HEK293 (cell line): ENCODE data around the gene AGBL3.

ENCODE experiments used
- CTCF ChIA-PET: fragments of 350-600 bp; formaldehyde crosslinking; extraction: SDS; loops from one replicate; lab custom pipeline; 2021; ENCODE audit warnings: antibody characterized with exemption; lab: Yijun Ruan, JAX
- POLR2A ChIA-PET: fragments of 300-600 bp; formaldehyde crosslinking; extraction: SDS; loops from one replicate; lab custom pipeline; 2020; ENCODE audit warnings: antibody characterized with exemption, inconsistent platforms; lab: Yijun Ruan, JAX
- H3K27ac ChIP-seq: fragments of 200-500 bp; sonication (Bioruptor generic); 2 replicates; pipeline ENCODE4 v1.5.1; 2014; ENCODE audit warnings: low read depth, low read length, control low read depth, inconsistent platforms; ENCODE audit errors: extremely low read depth
- H3K36me3 ChIP-seq, 2 experiments: fragments of 200-500 bp in 1 of 2; sonication (Bioruptor generic) in 1 of 2; 1 replicate in 1 of 2; 2 replicates in 1 of 2; pipeline ENCODE4 v1.5.1; 2014 to 2017; ENCODE audit warnings: inconsistent platforms in 2 of 2, low read length in 2 of 2; ENCODE audit not compliant: control insufficient read depth in 2 of 2, insufficient read depth in 1 of 2
- H3K4me1 ChIP-seq: fragments of 200-500 bp; sonication (Bioruptor generic); 2 replicates; pipeline ENCODE4 v1.5.1; 2014; ENCODE audit warnings: mild to moderate bottlenecking, low read length, inconsistent platforms; ENCODE audit not compliant: control insufficient read depth, insufficient read depth
- H3K4me3 ChIP-seq: 2 replicates; pipeline ENCODE4 v1.5.1; 2011; ENCODE audit warnings: low read depth, mild to moderate bottlenecking, control low read depth, low read length, moderate library complexity
- H3K9me3 ChIP-seq: fragments of 200-500 bp; sonication (Bioruptor generic); 2 replicates; pipeline ENCODE4 v1.5.1; 2014; ENCODE audit warnings: low read depth, low read length, inconsistent platforms; ENCODE audit not compliant: control insufficient read depth, insufficient read depth
- GFI1B ChIP-seq: fragments of 450-650 bp; formaldehyde crosslinking; IDR thresholded peaks from 2 replicates; pipeline ENCODE4 v1.5.1; 2016; ENCODE audit warnings: missing biosample characterization, missing genetic modification characterization
- KLF10 ChIP-seq: fragments of 450-650 bp; IDR thresholded peaks from 2 replicates; pipeline ENCODE4 v1.5.1; 2018; ENCODE audit warnings: missing biosample characterization, mild to moderate bottlenecking, missing genetic modification characterization
- KLF16 ChIP-seq: fragments of 450-650 bp; formaldehyde crosslinking; IDR thresholded peaks from 2 replicates; pipeline ENCODE4 v1.5.1; 2017; ENCODE audit warnings: missing biosample characterization, missing genetic modification characterization
- KLF9 ChIP-seq: fragments of 450-650 bp; formaldehyde crosslinking; IDR thresholded peaks from 2 replicates; pipeline ENCODE4 v1.5.1; 2016; ENCODE audit warnings: missing biosample characterization, missing genetic modification characterization, low read depth
- SP3 ChIP-seq: fragments of 450-650 bp; formaldehyde crosslinking; IDR thresholded peaks from 2 replicates; pipeline ENCODE4 v1.5.1; 2016; ENCODE audit warnings: missing biosample characterization, missing genetic modification characterization
- TRIM28 ChIP-seq: IDR thresholded peaks from 2 replicates; pipeline ENCODE4 v1.6.1; 2011; ENCODE audit warnings: low read length, control low read depth, borderline replicate concordance
- ZFP69B ChIP-seq: fragments of 450-650 bp; formaldehyde crosslinking; IDR thresholded peaks from 2 replicates; pipeline ENCODE4 v1.5.1; 2016; ENCODE audit warnings: missing biosample characterization, missing genetic modification characterization
- ZNF10 ChIP-seq: fragments of 450-650 bp; formaldehyde crosslinking; IDR thresholded peaks from 2 replicates; pipeline ENCODE4 v1.5.1; 2017; ENCODE audit warnings: missing biosample characterization, missing genetic modification characterization
- ZNF155 ChIP-seq: fragments of 450-650 bp; formaldehyde crosslinking; IDR thresholded peaks from 2 replicates; pipeline ENCODE4 v1.5.1; 2016; ENCODE audit warnings: missing biosample characterization, missing genetic modification characterization
- ZNF169 ChIP-seq: fragments of 450-650 bp; formaldehyde crosslinking; IDR thresholded peaks from 2 replicates; pipeline ENCODE4 v1.5.1; 2016; ENCODE audit warnings: missing biosample characterization, missing genetic modification characterization
- ZNF174 ChIP-seq: fragments of 450-650 bp; formaldehyde crosslinking; IDR thresholded peaks from 2 replicates; pipeline ENCODE4 v1.5.0; 2017; ENCODE audit warnings: missing biosample characterization, mild to moderate bottlenecking, missing genetic modification characterization
- ZNF211 ChIP-seq: fragments of 450-650 bp; formaldehyde crosslinking; IDR thresholded peaks from 2 replicates; pipeline ENCODE4 v1.5.1; 2016; ENCODE audit warnings: low read depth, missing biosample characterization, missing genetic modification characterization
- ZNF274 ChIP-seq, 2 experiments: fragments of 200-500 bp in 1 of 2; fragments of 450-650 bp in 1 of 2; sonication (Bioruptor generic) in 1 of 2; formaldehyde crosslinking in 1 of 2; IDR thresholded peaks; 2 replicates each; pipeline versions ENCODE4 v1.5.1 to v1.6.1; 2014 to 2016; ENCODE audit warnings: borderline replicate concordance in 1 of 2, inconsistent platforms in 1 of 2, low read length in 1 of 2, missing biosample characterization in 1 of 2, missing genetic modification characterization in 1 of 2
- ZNF280C ChIP-seq: fragments of 450-650 bp; formaldehyde crosslinking; IDR thresholded peaks from 2 replicates; pipeline ENCODE4 v1.5.1; 2016; ENCODE audit warnings: missing biosample characterization, missing genetic modification characterization
- ZNF311 ChIP-seq: fragments of 450-650 bp; formaldehyde crosslinking; IDR thresholded peaks from 2 replicates; pipeline ENCODE4 v1.5.1; 2017; ENCODE audit warnings: missing biosample characterization, missing genetic modification characterization, borderline replicate concordance
- ZNF341 ChIP-seq: fragments of 450-650 bp; formaldehyde crosslinking; IDR thresholded peaks from 2 replicates; pipeline ENCODE4; 2016; ENCODE audit warnings: low read depth, missing biosample characterization, missing genetic modification characterization
- ZNF473 ChIP-seq: fragments of 450-650 bp; formaldehyde crosslinking; IDR thresholded peaks from 2 replicates; pipeline ENCODE4 v1.5.1; 2017; ENCODE audit warnings: missing biosample characterization, missing genetic modification characterization
- ZNF626 ChIP-seq: fragments of 450-650 bp; sonication (Bioruptor Pico); formaldehyde crosslinking; IDR thresholded peaks from 2 replicates; pipeline ENCODE4 v1.5.1; 2018; ENCODE audit warnings: missing biosample characterization, missing genetic modification characterization, inconsistent platforms
- ZNF776 ChIP-seq: fragments of 450-650 bp; formaldehyde crosslinking; IDR thresholded peaks from 2 replicates; pipeline ENCODE4 v1.5.0; 2017; ENCODE audit warnings: missing biosample characterization, missing genetic modification characterization, borderline replicate concordance
- ZNF785 ChIP-seq: fragments of 450-650 bp; formaldehyde crosslinking; IDR thresholded peaks from 2 replicates; pipeline ENCODE4 v1.5.1; 2016; ENCODE audit warnings: missing biosample characterization, missing genetic modification characterization

The AGBL3 gene

GRCh38 chr7:135177028-135177696 is 190.9 kb downstream of the AGBL3 start:
- ChIA-PET POLR2A (no interaction called here), CTCF (no interaction called here)
- H3K36me3 ChIP-seq = peaks cover 0 to under 1% of the 10 kb centered on the region in 2 experiments; a peak in 1 of 3 replicates
- TF ChIP-seq SP3 = no peak
- no peak for TF ChIP-seq GFI1B (tag by site-specific recombination)
- no peak for TF ChIP-seq ZFP69B
- TF ChIP-seq ZNF155 (tag by site-specific recombination) = no peak
- no peak for TF ChIP-seq KLF16 (tag by site-specific recombination)
- TF ChIP-seq ZNF311 (tag by site-specific recombination) = no peak
- no peak for TF ChIP-seq ZNF169 (tag by site-specific recombination)
- H3K9me3 ChIP-seq = no peaks in the 10 kb centered on the region
- H3K4me3 ChIP-seq = no peak overlapping the region
- no peaks in the 10 kb centered on the region for H3K4me1 ChIP-seq
- no peak overlapping the region for H3K27ac ChIP-seq

- POLR2A ChIA-PET = no interaction called here
- peaks cover 0 to 10% of the 10 kb centered on the region in 2 experiments; a peak in 1 of 3 replicates for H3K36me3 ChIP-seq
- no peak overlapping the region for H3K27ac ChIP-seq
- no peak for TF ChIP-seq ZNF776 (tag by site-specific recombination)
- no peak for TF ChIP-seq ZNF280C
- TF ChIP-seq TRIM28 = no peak
- no peak for TF ChIP-seq ZNF211 (tag by site-specific recombination)
- TF ChIP-seq KLF10 (tag by site-specific recombination) = no peak
- no peak for TF ChIP-seq ZNF10 (tag by site-specific recombination)
- no peak for TF ChIP-seq ZNF174
- no peak for TF ChIP-seq ZNF785
- no peak for TF ChIP-seq KLF9 (tag by site-specific recombination)
- TF ChIP-seq, all 188 proteins: peak for 0
- no peaks in the 10 kb centered on the region for H3K4me1 ChIP-seq
- CTCF ChIA-PET = interaction anchor here (0.6 to 0.8 kb wide), 2 partner anchors 7 to 9 kb away, joined by 3 to 4 read pairs; no protein-coding TSS in a partner anchor
- no peaks in the 10 kb centered on the region for H3K9me3 ChIP-seq
- H3K4me3 ChIP-seq = no peak overlapping the region
These were observed 192.1 kb downstream of the AGBL3 start for GRCh38 chr7:135178364-135178763.

GRCh38 chr7:135179321-135179925 is 193.1 kb downstream of the AGBL3 start:
- no peaks in the 10 kb centered on the region for H3K4me1 ChIP-seq
- POLR2A ChIA-PET = no interaction called here
- TF ChIP-seq ZNF626 (tag by site-specific recombination) = no peak
- no peak for TF ChIP-seq ZNF341 (tag by site-specific recombination)
- no peak for TF ChIP-seq ZNF473
- no peak for TF ChIP-seq KLF16 (tag by site-specific recombination)
- TF ChIP-seq ZNF274 (IDR thresholded peaks at IDR 0.05; ENCODE audit: low read length) = no peak
- no peak for TF ChIP-seq ZNF274 (tag by site-specific recombination; IDR thresholded peaks at IDR 0.05; ENCODE audit: borderline replicate concordance)
- no peak for TF ChIP-seq ZNF211 (tag by site-specific recombination)
- TF ChIP-seq, all 188 proteins: peak for 0
- H3K4me3 ChIP-seq = no peak overlapping the region
- H3K27ac ChIP-seq = no peak overlapping the region
- no peaks in the 10 kb centered on the region for H3K9me3 ChIP-seq
- H3K36me3 ChIP-seq = peaks cover 0 to 21% of the 10 kb centered on the region in 2 experiments; a peak in 1 of 3 replicates
- CTCF ChIA-PET = no interaction called here
